ENCODE results near the gene CERS6. TPM values are rescaled to one million over a fixed set of nuclear protein-coding genes. Genes with fewer than 3 reads are reported as not detected.

CERS6 gene
- total and polyA plus RNA-seq, 10 of the 15 experiments (the other 5 are each of a cell fraction or from before 2014, with no cell fraction given), result 1.3 to 20.4 (median 14.1) TPM

DNA sequence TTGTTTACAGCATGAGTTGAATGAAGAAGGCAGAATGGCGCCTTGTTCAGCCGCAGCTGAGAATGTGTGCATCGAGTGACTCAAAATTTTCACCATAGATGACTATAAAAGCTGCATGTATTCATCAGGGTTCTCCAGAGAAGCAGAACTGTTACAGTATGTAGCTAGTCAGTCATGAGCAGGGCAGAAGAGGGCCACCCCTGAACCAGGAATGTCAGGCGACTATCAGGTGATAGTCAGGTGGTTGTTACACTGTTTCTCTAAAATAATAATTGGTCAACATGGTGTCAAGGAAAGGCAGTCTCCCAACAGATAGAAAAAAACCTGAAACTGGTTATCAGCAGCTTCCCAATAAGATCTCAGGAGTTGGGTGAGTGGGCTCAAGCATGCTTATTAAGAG, 326.2 kb downstream of the CERS6 start:
- Histone ChIP-seq H3K4me1 (ENCODE audit: control insufficient read depth, insufficient read depth, low read length) (no peaks in the 10 kb centered on the region), H4K20me1 (ENCODE audit: control insufficient read depth, insufficient read depth) (no peaks in the 10 kb centered on the region), H2AFZ (ENCODE audit: control insufficient read depth, low read depth, low read length) (no peak overlapping the region), H3K36me3 (ENCODE audit: control insufficient read depth in 2 of 2, insufficient read depth in 2 of 2, low read length in 1 of 2) (no peaks in the 10 kb centered on the region), H3K79me2 (ENCODE audit: control insufficient read depth, insufficient read depth, low read length) (no peaks in the 10 kb centered on the region), H3K4me2 (ENCODE audit: control insufficient read depth, insufficient read depth) (no peak overlapping the region), H3K27ac (ENCODE audit: control insufficient read depth, insufficient read depth) (no peak overlapping the region), H3K9me3 (replicated peaks; ENCODE audit: control insufficient read depth, insufficient read depth, low read length) (no peaks in the 10 kb centered on the region), H3K9ac (ENCODE audit: control insufficient read depth, insufficient read depth, low read length) (no peak overlapping the region), H3K27me3 (replicated peaks in 1 of 2; ENCODE audit: control insufficient read depth in 2 of 2, insufficient read depth in 2 of 2, low read length in 1 of 2) (no peaks in the 10 kb centered on the region), H3K4me3 (no peak overlapping the region)
- DNase-seq (ENCODE audit: low read depth, low spot score), result no peak
- ChIA-PET SMC1A (ENCODE audit: uncharacterized antibody, unreplicated experiment) (no interaction called here), POLR2A (no interaction called here), CTCF (interaction anchor here (0.9 kb wide), 1 partner anchor 139 kb away, joined by 3 read pairs; no protein-coding TSS in a partner anchor), RAD21 (ENCODE audit: unreplicated experiment) (no interaction called here)
- no TSS peak for BruUV-seq (replicated peaks)
- intact Hi-C loops (cut with micrococcal nuclease; ENCODE audit: unreplicated experiment) (no loop called here), in situ Hi-C loops (cut with MboI) (no loop called here)
- no peak for ATAC-seq
- no peak for FAIRE-seq
- no peak for TF ChIP-seq SIN3A (IDR thresholded peaks at IDR 0.05; ENCODE audit: low read depth, low read length)
- TF ChIP-seq SIX5 (IDR thresholded peaks at IDR 0.05; ENCODE audit: low read depth, low read length, severe bottlenecking), result no peak
- no peak for TF ChIP-seq ZZZ3 (IDR thresholded peaks at IDR 0.05; ENCODE audit: control insufficient read depth, insufficient read length, low read depth)
- TF ChIP-seq FOXM1 (IDR thresholded peaks at IDR 0.05; ENCODE audit: low read depth, low read length), result no peak
- TF ChIP-seq STAT1 (conservative IDR thresholded peaks at IDR 0.05), result no peak
- no peak for TF ChIP-seq GATAD2B (conservative IDR thresholded peaks at IDR 0.05; ENCODE audit: low read depth)
- TF ChIP-seq, protein P1, sequence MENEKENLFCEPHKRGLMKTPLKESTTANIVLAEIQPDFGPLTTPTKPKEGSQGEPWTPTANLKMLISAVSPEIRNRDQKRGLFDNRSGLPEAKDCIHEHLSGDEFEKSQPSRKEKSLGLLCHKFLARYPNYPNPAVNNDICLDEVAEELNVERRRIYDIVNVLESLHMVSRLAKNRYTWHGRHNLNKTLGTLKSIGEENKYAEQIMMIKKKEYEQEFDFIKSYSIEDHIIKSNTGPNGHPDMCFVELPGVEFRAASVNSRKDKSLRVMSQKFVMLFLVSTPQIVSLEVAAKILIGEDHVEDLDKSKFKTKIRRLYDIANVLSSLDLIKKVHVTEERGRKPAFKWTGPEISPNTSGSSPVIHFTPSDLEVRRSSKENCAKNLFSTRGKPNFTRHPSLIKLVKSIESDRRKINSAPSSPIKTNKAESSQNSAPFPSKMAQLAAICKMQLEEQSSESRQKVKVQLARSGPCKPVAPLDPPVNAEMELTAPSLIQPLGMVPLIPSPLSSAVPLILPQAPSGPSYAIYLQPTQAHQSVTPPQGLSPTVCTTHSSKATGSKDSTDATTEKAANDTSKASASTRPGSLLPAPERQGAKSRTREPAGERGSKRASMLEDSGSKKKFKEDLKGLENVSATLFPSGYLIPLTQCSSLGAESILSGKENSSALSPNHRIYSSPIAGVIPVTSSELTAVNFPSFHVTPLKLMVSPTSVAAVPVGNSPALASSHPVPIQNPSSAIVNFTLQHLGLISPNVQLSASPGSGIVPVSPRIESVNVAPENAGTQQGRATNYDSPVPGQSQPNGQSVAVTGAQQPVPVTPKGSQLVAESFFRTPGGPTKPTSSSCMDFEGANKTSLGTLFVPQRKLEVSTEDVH (IDR thresholded peaks at IDR 0.05; ENCODE audit: low read depth, partially characterized antibody), result no peak
- TF ChIP-seq, protein P2, sequence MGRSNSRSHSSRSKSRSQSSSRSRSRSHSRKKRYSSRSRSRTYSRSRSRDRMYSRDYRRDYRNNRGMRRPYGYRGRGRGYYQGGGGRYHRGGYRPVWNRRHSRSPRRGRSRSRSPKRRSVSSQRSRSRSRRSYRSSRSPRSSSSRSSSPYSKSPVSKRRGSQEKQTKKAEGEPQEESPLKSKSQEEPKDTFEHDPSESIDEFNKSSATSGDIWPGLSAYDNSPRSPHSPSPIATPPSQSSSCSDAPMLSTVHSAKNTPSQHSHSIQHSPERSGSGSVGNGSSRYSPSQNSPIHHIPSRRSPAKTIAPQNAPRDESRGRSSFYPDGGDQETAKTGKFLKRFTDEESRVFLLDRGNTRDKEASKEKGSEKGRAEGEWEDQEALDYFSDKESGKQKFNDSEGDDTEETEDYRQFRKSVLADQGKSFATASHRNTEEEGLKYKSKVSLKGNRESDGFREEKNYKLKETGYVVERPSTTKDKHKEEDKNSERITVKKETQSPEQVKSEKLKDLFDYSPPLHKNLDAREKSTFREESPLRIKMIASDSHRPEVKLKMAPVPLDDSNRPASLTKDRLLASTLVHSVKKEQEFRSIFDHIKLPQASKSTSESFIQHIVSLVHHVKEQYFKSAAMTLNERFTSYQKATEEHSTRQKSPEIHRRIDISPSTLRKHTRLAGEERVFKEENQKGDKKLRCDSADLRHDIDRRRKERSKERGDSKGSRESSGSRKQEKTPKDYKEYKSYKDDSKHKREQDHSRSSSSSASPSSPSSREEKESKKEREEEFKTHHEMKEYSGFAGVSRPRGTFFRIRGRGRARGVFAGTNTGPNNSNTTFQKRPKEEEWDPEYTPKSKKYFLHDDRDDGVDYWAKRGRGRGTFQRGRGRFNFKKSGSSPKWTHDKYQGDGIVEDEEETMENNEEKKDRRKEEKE (IDR thresholded peaks at IDR 0.05), result no peak
- TF ChIP-seq MYC (IDR thresholded peaks at IDR 0.05; ENCODE audit: insufficient read depth, insufficient read length, insufficient replicate concordance, low read length, severe bottlenecking), result no peak
- TF ChIP-seq, protein P3, sequence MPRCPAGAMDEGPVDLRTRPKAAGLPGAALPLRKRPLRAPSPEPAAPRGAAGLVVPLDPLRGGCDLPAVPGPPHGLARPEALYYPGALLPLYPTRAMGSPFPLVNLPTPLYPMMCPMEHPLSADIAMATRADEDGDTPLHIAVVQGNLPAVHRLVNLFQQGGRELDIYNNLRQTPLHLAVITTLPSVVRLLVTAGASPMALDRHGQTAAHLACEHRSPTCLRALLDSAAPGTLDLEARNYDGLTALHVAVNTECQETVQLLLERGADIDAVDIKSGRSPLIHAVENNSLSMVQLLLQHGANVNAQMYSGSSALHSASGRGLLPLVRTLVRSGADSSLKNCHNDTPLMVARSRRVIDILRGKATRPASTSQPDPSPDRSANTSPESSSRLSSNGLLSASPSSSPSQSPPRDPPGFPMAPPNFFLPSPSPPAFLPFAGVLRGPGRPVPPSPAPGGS (IDR thresholded peaks at IDR 0.05; ENCODE audit: borderline replicate concordance, insufficient read depth, low read depth, low read length, poor library complexity, severe bottlenecking), result no peak
- TF ChIP-seq HCFC1 (IDR thresholded peaks at IDR 0.05; ENCODE audit: low read length), result no peak
- no peak for TF ChIP-seq ZNF274 (IDR thresholded peaks at IDR 0.05; ENCODE audit: insufficient read depth, insufficient read length)
- TF ChIP-seq HDAC6 (IDR thresholded peaks at IDR 0.05; ENCODE audit: unreplicated experiment), result no peak
- 33% methylated on average over 4 of the region's 4 CpGs for WGBS (ENCODE audit: insufficient coverage, insufficient replicate concordance, low lambda C conversion rate, missing lambda C conversion rate)

Data from GM12878 (cell line).